GM15510 (cell line): ENCODE results near the gene SRF.
A peak's percentile ranks its signal among the peaks of the same experiment; 100 is the strongest.

ENCODE experiments used
- POLR2A ChIP-seq: IDR thresholded peaks from 3 replicates; pipeline ENCODE4 v1.6.1; 2011; ENCODE audit warnings: borderline replicate concordance; ENCODE audit not compliant: insufficient read length; ENCODE audit errors: extremely low read depth

Gene SRF

GRCh38 chr6:43216200-43216599, 45.1 kb downstream of the SRF start:
- TF ChIP-seq POLR2A = no peak

GRCh38 chr6:43217351-43217750, 46.3 kb downstream of the SRF start:
- no peak for TF ChIP-seq POLR2A

GRCh38 chr6:43219119-43219518, 48.0 kb downstream of the SRF start:
- no peak for TF ChIP-seq POLR2A

GRCh38 chr6:43219814-43220213, 48.7 kb downstream of the SRF start:
- no peak for TF ChIP-seq POLR2A

- no peak for TF ChIP-seq POLR2A
Observed at GRCh38 chr6:43220439-43220951, 49.4 kb downstream of the SRF start.

- TF ChIP-seq POLR2A = no peak
Observed at GRCh38 chr6:43221046-43221972, 50.2 kb downstream of the SRF start.

GRCh38 chr6:43222418-43223059, 51.5 kb downstream of the SRF start:
- no peak for TF ChIP-seq POLR2A

- TF ChIP-seq POLR2A = no peak
Observed at GRCh38 chr6:43223175-43223574, 52.1 kb downstream of the SRF start.

GRCh38 chr6:43226192-43226851, 55.3 kb downstream of the SRF start:
- no peak for TF ChIP-seq POLR2A

- peak; percentile 70 for TF ChIP-seq POLR2A
Observed at GRCh38 chr6:43228951-43229802, 58.1 kb downstream of the SRF start, which contains the start of gene DNPH1. TSS of gene DNPH1 (minus strand) at chr6:43229481. CDS start at chr6:43229456, 25 bp downstream.

GRCh38 chr6:43229803-43230620, 58.9 kb downstream of the SRF start:
- TF ChIP-seq POLR2A = no peak

GRCh38 chr6:43231053-43231452, 60.0 kb downstream of the SRF start:
- TF ChIP-seq POLR2A = no peak
